H9 (cell line): ENCODE results near the gene LMF1. TPM values are rescaled to one million over a fixed set of nuclear protein-coding genes. Genes with fewer than 3 reads are reported as not detected.

Experiments used
- DNase-seq: peaks from one replicate; pipeline ENCODE4 v3.0.0-alpha.2; 2017
- H2AFZ ChIP-seq: one replicate; pipeline ENCODE4 v1.6.1; 2013; ENCODE audit warnings: mild to moderate bottlenecking, low read length, control low read depth, moderate library complexity
- H2AK5ac ChIP-seq: 2 replicates; pipeline ENCODE4 v1.6.1; 2013; ENCODE audit warnings: low read length, control low read depth, mixed read lengths; ENCODE audit not compliant: insufficient read length
- H2BK120ac ChIP-seq: one replicate; pipeline ENCODE4 v1.6.1; 2013; ENCODE audit warnings: low read depth, mild to moderate bottlenecking, low read length, control low read depth, inconsistent platforms; ENCODE audit not compliant: poor library complexity, severe bottlenecking
- H2BK12ac ChIP-seq: 2 replicates; pipeline ENCODE4 v1.6.1; 2013; ENCODE audit warnings: low read length, control low read depth, mixed read lengths, low read depth; ENCODE audit not compliant: insufficient read length
- H2BK15ac ChIP-seq: 2 replicates; pipeline ENCODE4 v1.6.1; 2013; ENCODE audit warnings: low read depth, low read length, control low read depth
- H2BK20ac ChIP-seq: one replicate; pipeline ENCODE4 v1.6.1; 2013; ENCODE audit warnings: low read depth, mild to moderate bottlenecking, low read length, control low read depth, inconsistent platforms; ENCODE audit not compliant: poor library complexity, severe bottlenecking
- H2BK5ac ChIP-seq: 2 replicates; pipeline ENCODE4 v1.6.1; 2013; ENCODE audit warnings: low read length, control low read depth, mixed read lengths; ENCODE audit not compliant: insufficient read length
- H3K14ac ChIP-seq: 2 replicates; pipeline ENCODE4 v1.6.1; 2013; ENCODE audit warnings: low read length, control low read depth; ENCODE audit not compliant: insufficient read depth
- H3K18ac ChIP-seq: 2 replicates; pipeline ENCODE4 v1.6.1; 2013; ENCODE audit warnings: low read depth, mild to moderate bottlenecking, mixed read lengths, low read length, control low read depth; ENCODE audit not compliant: insufficient read length
- H3K23ac ChIP-seq: 2 replicates; pipeline ENCODE4 v1.6.1; 2013; ENCODE audit warnings: low read length, control low read depth, mixed read lengths, low read depth; ENCODE audit not compliant: insufficient read length
- H3K23me2 ChIP-seq: 2 replicates; pipeline ENCODE4 v1.6.1; 2013; ENCODE audit warnings: low read depth, mild to moderate bottlenecking, mixed read lengths, low read length, control low read depth; ENCODE audit not compliant: insufficient read length, poor library complexity, severe bottlenecking
- H3K27ac ChIP-seq: 2 replicates; pipeline ENCODE4 v1.5.1; 2013; ENCODE audit warnings: low read length, control low read depth, mixed read lengths, low read depth; ENCODE audit not compliant: insufficient read length
- H3K27me3 ChIP-seq: 2 replicates; pipeline ENCODE4 v1.6.1; 2013; ENCODE audit warnings: low read length, control low read depth, inconsistent platforms; ENCODE audit not compliant: insufficient read depth
- H3K4ac ChIP-seq: 2 replicates; pipeline ENCODE4 v1.6.1; 2013; ENCODE audit warnings: low read depth, mild to moderate bottlenecking, control low read depth, inconsistent platforms, low read length, moderate library complexity
- H3K4me1 ChIP-seq: 2 replicates; pipeline ENCODE4 v1.6.1; 2013; ENCODE audit warnings: low read length, control low read depth, inconsistent platforms; ENCODE audit not compliant: insufficient read depth
- H3K4me2 ChIP-seq: 2 replicates; pipeline ENCODE4 v1.6.1; 2013; ENCODE audit warnings: low read length, control low read depth, mixed read lengths; ENCODE audit not compliant: insufficient read length, insufficient read depth
- H3K56ac ChIP-seq: 2 replicates; pipeline ENCODE4 v1.6.1; 2013; ENCODE audit warnings: low read depth, mild to moderate bottlenecking, mixed read lengths, low read length, control low read depth; ENCODE audit not compliant: insufficient read length
- H3K79me1 ChIP-seq: 2 replicates; pipeline ENCODE4 v1.6.1; 2013; ENCODE audit warnings: low read depth, mild to moderate bottlenecking, moderate library complexity, low read length, control low read depth, inconsistent platforms; ENCODE audit not compliant: insufficient read depth, poor library complexity, severe bottlenecking
- H3K79me2 ChIP-seq: 2 replicates; pipeline ENCODE4 v1.6.1; 2013; ENCODE audit warnings: low read length, control low read depth, inconsistent platforms; ENCODE audit not compliant: insufficient read depth
- H3K9ac ChIP-seq: 2 replicates; pipeline ENCODE4 v1.6.1; 2013; ENCODE audit warnings: low read length, control low read depth, mixed read lengths; ENCODE audit not compliant: insufficient read length; ENCODE audit errors: extremely low read depth
- H3K9me3 ChIP-seq: one replicate; pipeline ENCODE4 v1.6.1; 2013; ENCODE audit warnings: low read depth, low read length, inconsistent platforms; ENCODE audit not compliant: control insufficient read depth
- H3T11ph ChIP-seq: one replicate; pipeline ENCODE4 v1.6.1; 2013; ENCODE audit warnings: mild to moderate bottlenecking, low read length, control low read depth, inconsistent platforms
- H4K20me1 ChIP-seq: one replicate; pipeline ENCODE4 v1.6.1; 2013; ENCODE audit not compliant: control insufficient read depth, insufficient read length, insufficient read depth
- H4K5ac ChIP-seq: 2 replicates; pipeline ENCODE4 v1.6.1; 2013; ENCODE audit warnings: low read depth, mild to moderate bottlenecking, mixed read lengths, low read length, control low read depth; ENCODE audit not compliant: insufficient read length
- H4K8ac ChIP-seq: replicated peaks from 2 replicates; pipeline ENCODE4 v1.6.1; 2013; ENCODE audit warnings: low read length, control low read depth, mixed read lengths, low read depth; ENCODE audit not compliant: insufficient read length
- H4K91ac ChIP-seq: 2 replicates; pipeline ENCODE4 v1.6.1; 2013; ENCODE audit warnings: low read depth, mild to moderate bottlenecking, moderate library complexity, mixed read lengths, low read length, control low read depth; ENCODE audit not compliant: insufficient read length
- H3K27ac Mint-ChIP-seq, 3 experiments: 2 replicates in 2 of 3; 3 replicates in 1 of 3; pipeline ENCODE4 v1.8.0; 2020 to 2021; ENCODE audit warnings: mixed read lengths in 3 of 3, mild to moderate bottlenecking in 1 of 3, moderate library complexity in 1 of 3
- H3K27me3 Mint-ChIP-seq: 2 replicates; pipeline ENCODE4 v1.8.0; 2021; ENCODE audit warnings: low read depth, mild to moderate bottlenecking, moderate library complexity, mixed read lengths
- H3K36me3 Mint-ChIP-seq, 3 experiments: 2 replicates in 2 of 3; 3 replicates in 1 of 3; pipeline ENCODE4 v1.8.0; 2020 to 2021; ENCODE audit warnings: low read depth in 3 of 3, mixed read lengths in 3 of 3; ENCODE audit not compliant: insufficient read depth in 1 of 3
- H3K4me1 Mint-ChIP-seq, 2 experiments: 2 replicates each; pipeline ENCODE4 v1.8.0; 2020; ENCODE audit warnings: mixed read lengths in 2 of 2
- H3K4me3 Mint-ChIP-seq, 2 experiments: 2 replicates in 1 of 2; 3 replicates in 1 of 2; pipeline ENCODE4 v1.8.0; 2020 to 2021; ENCODE audit warnings: mild to moderate bottlenecking in 2 of 2, mixed read lengths in 2 of 2, moderate library complexity in 1 of 2
- H3K9me3 Mint-ChIP-seq, 2 experiments: 2 replicates in 1 of 2; 3 replicates in 1 of 2; pipeline ENCODE4 v1.8.0; 2020; ENCODE audit warnings: mild to moderate bottlenecking in 2 of 2, mixed read lengths in 2 of 2, moderate library complexity in 1 of 2
- WGBS: extraction: QIAGEN DNeasy Blood & Tissue Kit; methylation state at CpG from one replicate; pipeline ENCODE4 v1.1.7; 2013; ENCODE audit warnings: missing lambda C conversion rate, low lambda C conversion rate, mixed read lengths; ENCODE audit not compliant: insufficient read length; ENCODE audit errors: extremely low coverage; 5-methylcytosine and 5-hydroxymethylcytosine counted together
- total RNA-seq: library from RNA; stranded (reverse); gene quantifications from 2 replicates; pipeline ENCODE4 v1.2.1, GENCODE V29; 2021
- TF ChIP-seq, protein P1 (sequence below): fragments of 200-600 bp; sonication (generic); conservative IDR thresholded peaks from 3 replicates; pipeline ENCODE4 v1.8.0; 2021; ENCODE audit warnings: antibody characterized with exemption, mild to moderate bottlenecking

The LMF1 gene
- total RNA-seq, 1 experiment from 2014 or later, result 7.1 TPM

- Mint-ChIP-seq H3K27ac (no peak overlapping the region), H3K9me3 (peaks cover 0 to 2% of the 10 kb centered on the region in 2 experiments; a peak in 1 of 5 replicates), H3K36me3 (peaks cover 0 to 14% (median 8%) of the 10 kb centered on the region in 3 experiments; a peak in 5 of 7 replicates), H3K4me1 (no peaks in the 10 kb centered on the region), H3K4me3 (no peak overlapping the region), H3K27me3 (peaks cover 14% of the 10 kb centered on the region)
- TF ChIP-seq, protein P1, sequence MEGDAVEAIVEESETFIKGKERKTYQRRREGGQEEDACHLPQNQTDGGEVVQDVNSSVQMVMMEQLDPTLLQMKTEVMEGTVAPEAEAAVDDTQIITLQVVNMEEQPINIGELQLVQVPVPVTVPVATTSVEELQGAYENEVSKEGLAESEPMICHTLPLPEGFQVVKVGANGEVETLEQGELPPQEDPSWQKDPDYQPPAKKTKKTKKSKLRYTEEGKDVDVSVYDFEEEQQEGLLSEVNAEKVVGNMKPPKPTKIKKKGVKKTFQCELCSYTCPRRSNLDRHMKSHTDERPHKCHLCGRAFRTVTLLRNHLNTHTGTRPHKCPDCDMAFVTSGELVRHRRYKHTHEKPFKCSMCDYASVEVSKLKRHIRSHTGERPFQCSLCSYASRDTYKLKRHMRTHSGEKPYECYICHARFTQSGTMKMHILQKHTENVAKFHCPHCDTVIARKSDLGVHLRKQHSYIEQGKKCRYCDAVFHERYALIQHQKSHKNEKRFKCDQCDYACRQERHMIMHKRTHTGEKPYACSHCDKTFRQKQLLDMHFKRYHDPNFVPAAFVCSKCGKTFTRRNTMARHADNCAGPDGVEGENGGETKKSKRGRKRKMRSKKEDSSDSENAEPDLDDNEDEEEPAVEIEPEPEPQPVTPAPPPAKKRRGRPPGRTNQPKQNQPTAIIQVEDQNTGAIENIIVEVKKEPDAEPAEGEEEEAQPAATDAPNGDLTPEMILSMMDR, result no peak
- no peak overlapping the region for H3K9ac ChIP-seq
- no peak overlapping the region for H3K14ac ChIP-seq
- H3K27me3 ChIP-seq, result no peaks in the 10 kb centered on the region
- H2AK5ac ChIP-seq, result no peak overlapping the region
- no peak overlapping the region for H4K8ac ChIP-seq
- H3K4me1 ChIP-seq, result no peaks in the 10 kb centered on the region
- no peak overlapping the region for H4K5ac ChIP-seq
- no peaks in the 10 kb centered on the region for H4K20me1 ChIP-seq
- H2BK20ac ChIP-seq, result no peak overlapping the region
- no CpG with 5 or more reads among the region's 23 CpGs for WGBS
- no peaks in the 10 kb centered on the region for H3K23me2 ChIP-seq
- no peak for DNase-seq
- no peak overlapping the region for H3K56ac ChIP-seq
- no peak overlapping the region for H3K27ac ChIP-seq
- no peak overlapping the region for H3K4me2 ChIP-seq
- H2BK12ac ChIP-seq, result no peak overlapping the region
- no peak overlapping the region for H3K23ac ChIP-seq
- H3K4ac ChIP-seq, result no peak overlapping the region
- no peak overlapping the region for H3K18ac ChIP-seq
- no peak overlapping the region for H3T11ph ChIP-seq
- no peak overlapping the region for H2BK5ac ChIP-seq
- no peak overlapping the region for H2BK15ac ChIP-seq
- no peaks in the 10 kb centered on the region for H3K9me3 ChIP-seq
- H3K79me1 ChIP-seq, result no peaks in the 10 kb centered on the region
- H2AFZ ChIP-seq, result no peak overlapping the region
- H3K79me2 ChIP-seq, result no peaks in the 10 kb centered on the region
- no peak overlapping the region for H4K91ac ChIP-seq
- no peak overlapping the region for H2BK120ac ChIP-seq
These were observed 7.6 kb downstream of the LMF1 start for GRCh38 chr16:962901-963814.
